GM12873 (cell line): ENCODE data around the gene CENATAC.

ENCODE experiments used
- TF ChIP-seq, protein P1 (sequence below): IDR thresholded peaks from 2 replicates; pipeline ENCODE4 v1.5.1; 2012; ENCODE audit warnings: low read depth, mild to moderate bottlenecking, moderate library complexity, low read length, control low read depth; ENCODE audit not compliant: insufficient read depth; ENCODE audit errors: missing control alignments

Gene CENATAC

GRCh38 chr11:118984825-118985224 is 13.1 kb upstream of the CENATAC start:
- TF ChIP-seq, protein P1, sequence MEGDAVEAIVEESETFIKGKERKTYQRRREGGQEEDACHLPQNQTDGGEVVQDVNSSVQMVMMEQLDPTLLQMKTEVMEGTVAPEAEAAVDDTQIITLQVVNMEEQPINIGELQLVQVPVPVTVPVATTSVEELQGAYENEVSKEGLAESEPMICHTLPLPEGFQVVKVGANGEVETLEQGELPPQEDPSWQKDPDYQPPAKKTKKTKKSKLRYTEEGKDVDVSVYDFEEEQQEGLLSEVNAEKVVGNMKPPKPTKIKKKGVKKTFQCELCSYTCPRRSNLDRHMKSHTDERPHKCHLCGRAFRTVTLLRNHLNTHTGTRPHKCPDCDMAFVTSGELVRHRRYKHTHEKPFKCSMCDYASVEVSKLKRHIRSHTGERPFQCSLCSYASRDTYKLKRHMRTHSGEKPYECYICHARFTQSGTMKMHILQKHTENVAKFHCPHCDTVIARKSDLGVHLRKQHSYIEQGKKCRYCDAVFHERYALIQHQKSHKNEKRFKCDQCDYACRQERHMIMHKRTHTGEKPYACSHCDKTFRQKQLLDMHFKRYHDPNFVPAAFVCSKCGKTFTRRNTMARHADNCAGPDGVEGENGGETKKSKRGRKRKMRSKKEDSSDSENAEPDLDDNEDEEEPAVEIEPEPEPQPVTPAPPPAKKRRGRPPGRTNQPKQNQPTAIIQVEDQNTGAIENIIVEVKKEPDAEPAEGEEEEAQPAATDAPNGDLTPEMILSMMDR, result no peak

GRCh38 chr11:118988280-118988679 is 9.7 kb upstream of the CENATAC start:
- TF ChIP-seq, protein P1, result no peak

- TF ChIP-seq, protein P1, result peak; percentile 67
Observed at GRCh38 chr11:118996926-118997626, 862 bp upstream of the CENATAC start.

DNA sequence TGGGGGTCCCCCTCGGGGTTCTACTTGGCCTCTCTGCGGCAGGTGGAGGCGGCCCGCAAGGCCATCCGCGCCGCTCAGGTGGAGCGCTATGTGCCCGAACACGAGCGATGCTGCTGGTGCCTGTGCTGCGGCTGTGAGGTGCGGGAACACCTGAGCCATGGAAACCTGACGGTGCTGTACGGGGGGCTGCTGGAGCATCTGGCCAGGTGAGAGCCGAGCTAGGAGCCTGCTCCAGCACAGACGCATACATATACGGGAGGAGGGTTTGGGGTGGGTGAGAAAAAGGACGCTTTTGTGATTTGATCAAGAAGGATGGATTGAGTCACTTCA is 415 bp downstream of the CENATAC start:
- TF ChIP-seq, protein P1, result no peak

GRCh38 chr11:118998822-118999221 is 884 bp downstream of the CENATAC start:
- TF ChIP-seq, protein P1, result no peak

- TF ChIP-seq, protein P1, result no peak
Observed at GRCh38 chr11:119000906-119001305, 3.0 kb downstream of the CENATAC start.

- TF ChIP-seq, protein P1, result no peak
Observed at GRCh38 chr11:119006656-119007055, 8.7 kb downstream of the CENATAC start.
